GM21367 (cell line): ENCODE data around the gene SHB.
A peak's percentile ranks its signal among the peaks of the same experiment; 100 is the strongest.

Experiments
- ATAC-seq: cut with Tn5 transposase; IDR thresholded peaks from one replicate; pipeline ENCODE4 v1.9.1; 2021; ENCODE audit not compliant: unreplicated experiment

Gene SHB

GRCh38 chr9:37956423-37956820 is 112.6 kb downstream of the SHB start:
- no peak for ATAC-seq

- no peak for ATAC-seq
These were observed 113.1 kb downstream of the SHB start for GRCh38 chr9:37955781-37956422.

DNA sequence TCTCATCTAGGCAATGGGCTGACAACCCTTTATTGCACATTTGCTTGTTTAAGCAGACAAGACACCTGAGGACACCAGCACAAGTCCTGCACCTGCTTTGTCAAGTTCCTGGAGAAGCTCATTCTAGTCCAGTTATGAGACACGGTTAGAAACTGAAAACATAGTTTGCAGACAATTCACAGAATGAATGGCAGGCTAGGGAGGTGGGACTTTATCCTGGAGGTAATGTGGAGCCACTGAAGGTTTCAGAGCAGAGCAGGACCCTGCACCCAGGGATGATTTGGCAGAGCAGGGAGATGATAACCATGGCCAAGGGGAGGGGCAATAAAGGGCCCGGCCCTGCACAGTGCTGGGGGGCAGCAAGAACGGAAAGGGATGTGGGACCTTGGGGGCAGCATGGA is 114.4 kb downstream of the SHB start:
- ATAC-seq = peak; percentile 38

GRCh38 chr9:37953775-37954437 is 115.1 kb downstream of the SHB start:
- ATAC-seq = peak; percentile 71

DNA sequence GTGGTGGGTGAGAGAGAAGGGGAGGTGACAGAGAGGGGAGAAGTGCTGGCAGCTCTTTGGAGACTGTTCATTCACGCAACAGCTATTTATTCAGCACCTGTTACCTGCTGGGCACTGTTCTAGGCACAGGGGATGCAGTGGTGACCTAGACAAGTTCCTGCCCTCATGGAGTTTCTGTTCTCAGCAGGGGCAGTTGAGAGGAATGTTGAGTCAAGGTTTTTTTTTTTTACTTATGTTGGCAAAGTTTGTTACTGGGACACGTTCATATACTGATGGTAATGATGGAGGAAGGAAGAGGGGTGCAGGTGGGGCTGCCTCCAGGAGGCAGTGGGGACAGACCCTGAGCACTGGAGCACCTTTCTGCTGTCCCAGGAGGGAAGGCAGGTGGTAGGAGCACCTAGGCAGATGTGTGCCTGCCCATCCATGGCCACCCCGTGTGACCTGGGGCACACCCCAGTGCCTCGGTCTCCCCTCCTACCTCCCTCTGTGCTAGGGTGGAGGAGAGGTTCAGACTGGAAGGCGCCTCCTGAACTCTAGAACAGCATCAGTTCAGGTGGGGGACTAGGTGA is 115.7 kb downstream of the SHB start:
- no peak for ATAC-seq

DNA sequence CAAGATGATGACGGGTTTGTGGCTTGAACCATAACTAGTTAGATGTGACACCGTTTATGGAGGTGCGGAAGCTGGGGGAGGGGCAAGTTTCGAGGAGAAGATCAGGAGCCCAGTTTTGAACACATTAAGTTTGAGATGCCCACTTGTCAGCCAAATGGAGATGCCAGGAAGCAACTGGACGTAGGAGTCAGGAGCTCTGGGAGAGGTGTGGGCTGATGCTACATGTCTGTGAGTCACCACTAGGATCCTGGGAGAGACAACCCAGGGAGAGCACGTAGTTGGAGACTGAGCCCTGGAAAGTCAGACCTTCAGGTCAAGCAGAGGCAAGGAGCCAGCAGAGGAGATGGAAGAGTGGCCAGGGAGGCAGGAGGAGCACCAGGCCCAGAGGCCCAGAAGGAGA is 116.3 kb downstream of the SHB start:
- no peak for ATAC-seq

DNA sequence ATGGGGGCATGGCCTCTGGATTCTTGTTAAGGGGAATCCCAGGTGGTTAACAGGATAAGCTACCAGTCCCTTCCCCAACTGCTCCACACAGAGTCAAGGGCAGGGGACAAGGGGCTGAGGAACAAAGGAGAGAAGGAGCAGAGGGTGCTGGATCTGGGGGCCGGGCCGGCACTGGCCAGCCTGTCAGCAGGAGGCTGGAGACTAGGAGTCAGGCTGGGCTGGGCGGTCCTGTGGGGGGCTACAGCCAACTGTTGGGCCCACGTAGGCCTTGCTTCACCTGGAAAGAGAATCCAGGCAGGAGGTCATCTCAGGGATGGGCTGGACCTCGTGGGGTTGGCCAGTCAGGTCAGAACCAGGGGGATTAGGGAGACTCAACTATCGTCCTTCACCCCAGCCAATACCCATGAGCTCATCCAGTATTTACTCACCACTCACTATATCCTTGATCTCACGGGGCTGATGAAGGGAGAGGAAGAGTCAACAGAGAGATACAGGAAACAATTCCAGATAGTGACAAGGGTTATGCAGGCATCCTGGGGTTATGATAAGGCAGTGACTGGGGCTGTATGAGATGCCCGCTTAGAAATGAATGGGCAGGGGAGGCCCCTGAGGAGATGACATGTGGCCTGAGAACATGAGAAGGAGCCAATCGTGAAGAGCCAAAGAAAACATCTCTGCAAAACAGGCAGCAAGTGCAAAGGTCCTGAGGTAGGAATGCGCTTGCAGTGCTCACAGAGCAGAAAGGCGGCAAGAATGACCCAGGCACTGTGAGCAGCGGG is 117.2 kb downstream of the SHB start:
- no peak for ATAC-seq

GRCh38 chr9:37950561-37950960 is 118.5 kb downstream of the SHB start:
- no peak for ATAC-seq

DNA sequence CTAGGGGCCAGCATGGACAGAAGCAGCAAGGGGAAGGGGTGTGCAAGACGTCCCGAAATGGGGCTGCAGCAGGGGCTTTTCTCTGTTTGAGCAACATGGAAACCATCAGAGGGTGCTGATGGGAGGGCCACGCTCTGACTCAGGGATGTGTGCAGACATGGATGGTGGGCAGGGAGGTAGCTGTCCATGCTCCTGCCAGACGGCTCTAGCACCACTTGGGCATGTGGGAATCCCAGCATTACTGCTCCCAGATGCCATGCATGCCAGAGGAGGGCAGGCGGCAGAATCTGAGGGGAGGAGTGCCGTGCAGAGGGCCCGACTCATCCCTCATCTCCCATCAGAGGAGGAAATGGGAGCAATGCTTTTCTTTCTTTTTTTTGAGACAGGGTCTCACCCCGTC is 119.5 kb downstream of the SHB start:
- no peak for ATAC-seq

DNA sequence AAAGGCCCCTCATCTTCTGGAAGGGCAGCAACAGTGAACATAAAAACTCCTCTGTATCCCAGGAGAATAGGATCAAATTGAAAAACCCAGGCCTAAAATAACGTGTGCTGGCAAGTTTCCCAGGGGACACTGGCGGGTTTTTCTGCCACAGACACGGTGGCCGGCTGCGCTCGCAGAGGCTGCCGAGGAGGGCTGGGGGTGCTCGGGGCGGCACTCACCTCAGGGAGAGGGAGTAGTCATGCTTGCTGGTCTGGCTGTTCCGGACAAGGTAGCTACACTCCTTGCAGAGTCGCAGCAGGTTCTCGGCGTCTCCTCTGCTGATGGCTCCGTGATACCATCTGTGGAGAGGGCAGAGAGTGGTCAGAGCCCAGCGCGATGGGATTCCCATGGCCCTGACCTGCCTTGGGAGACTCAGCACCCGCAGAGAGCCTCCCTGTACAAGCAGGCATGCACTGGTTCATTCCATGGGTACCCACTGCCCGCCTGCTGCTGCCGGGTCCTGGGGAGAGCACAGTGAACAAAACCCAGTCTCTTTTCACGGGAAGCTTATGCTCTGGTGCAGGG is 120.5 kb downstream of the SHB start:
- ATAC-seq = no peak

- ATAC-seq = no peak
These were observed 121.0 kb downstream of the SHB start for GRCh38 chr9:37947977-37948376.

DNA sequence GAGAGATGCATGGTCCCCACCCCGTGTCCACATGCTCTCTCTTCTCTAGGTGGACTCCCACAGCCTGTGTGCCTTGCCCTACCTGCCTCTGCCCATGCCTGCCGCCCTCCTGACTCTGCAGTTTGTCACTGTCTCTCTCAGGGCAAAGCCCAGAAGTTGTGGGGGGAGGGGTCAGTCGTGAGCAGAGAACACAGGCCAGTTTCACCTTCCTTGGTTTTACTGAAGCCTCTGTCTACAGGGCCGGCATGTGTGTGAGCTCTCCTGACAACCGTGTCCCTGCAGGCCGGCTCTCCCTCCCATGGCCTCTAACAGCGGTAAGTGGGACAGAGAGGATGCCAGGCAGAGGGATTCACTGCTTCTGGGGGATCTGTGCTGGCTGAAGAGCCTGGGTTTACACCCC is 121.6 kb downstream of the SHB start:
- no peak for ATAC-seq

GRCh38 chr9:37946971-37947370 is 122.1 kb downstream of the SHB start:
- ATAC-seq = no peak

DNA sequence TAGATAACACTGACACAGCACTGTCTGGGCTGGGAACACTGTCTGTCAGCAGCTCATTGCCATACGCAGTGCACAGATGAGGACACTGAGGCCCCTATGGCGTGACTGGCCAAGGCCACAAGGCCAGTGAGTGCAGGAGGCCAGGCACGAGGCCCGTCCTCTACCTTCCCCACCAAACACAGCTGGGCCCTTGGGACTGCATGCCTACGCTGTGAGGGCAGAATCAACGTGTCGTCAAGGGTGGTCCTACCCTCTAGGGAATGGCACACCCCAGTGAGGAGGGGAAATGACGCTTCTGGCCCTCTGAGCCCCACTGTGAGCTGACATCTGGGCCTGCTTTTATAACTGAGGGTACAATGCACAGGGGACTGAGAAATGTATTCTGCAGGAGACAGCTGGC is 123.0 kb downstream of the SHB start:
- no peak for ATAC-seq

- ATAC-seq = no peak
These were observed 124.2 kb downstream of the SHB start for GRCh38 chr9:37944671-37945481.

- ATAC-seq = no peak
These were observed 124.8 kb downstream of the SHB start for GRCh38 chr9:37944266-37944650.

GRCh38 chr9:37943345-37944265 is 125.4 kb downstream of the SHB start:
- ATAC-seq = no peak

DNA sequence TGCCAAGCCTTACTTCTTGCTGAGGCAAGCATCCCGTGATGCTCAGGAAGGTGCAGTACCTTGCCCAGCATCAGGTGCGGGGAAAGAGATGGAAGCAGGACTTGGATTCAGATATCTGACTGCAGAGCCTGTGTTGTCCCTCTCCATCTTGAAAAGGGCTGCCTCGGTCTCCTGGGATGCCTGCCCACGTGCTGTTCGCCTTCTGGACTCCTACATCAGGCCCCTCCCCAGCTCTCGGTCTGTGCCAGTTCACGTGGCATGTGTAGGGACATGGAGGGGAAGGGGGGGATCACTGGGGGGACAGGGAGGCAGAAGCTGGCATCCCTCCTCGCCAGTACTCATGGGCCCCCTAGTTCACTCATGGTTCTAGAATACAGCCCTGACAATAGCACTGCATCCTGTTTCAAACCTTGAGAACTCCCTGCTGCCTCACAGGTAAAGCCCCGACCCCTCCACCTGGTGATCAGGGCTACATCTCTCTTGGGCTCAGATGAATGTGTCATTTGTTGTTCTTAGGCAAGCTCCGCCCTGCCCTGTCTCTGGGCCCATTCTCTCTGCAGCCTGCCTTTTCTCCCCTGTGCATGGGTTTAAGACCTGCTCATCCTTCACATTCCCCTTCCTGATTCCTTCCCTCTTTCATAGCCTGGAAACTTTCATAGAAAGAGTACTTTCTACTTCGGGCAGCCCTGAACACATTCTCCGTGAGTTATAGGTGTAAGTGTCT is 126.2 kb downstream of the SHB start:
- ATAC-seq = no peak

GRCh38 chr9:37941253-37941652 is 127.8 kb downstream of the SHB start:
- ATAC-seq = no peak
